GM12892 (cell line): Measurements from ENCODE around the gene UGT1A6.

Experiments used
- DNase-seq: peaks from one replicate; pipeline ENCODE4 v3.0.0; 2011; ENCODE audit not compliant: insufficient read length
- FAIRE-seq: peaks from 2 replicates; lab custom pipeline; 2011; peaks lifted over from hg19 to GRCh38; lab: Jason Lieb, UNC
- POLR2A ChIP-seq: IDR thresholded peaks from 2 replicates; pipeline ENCODE4 v1.6.1; 2011; ENCODE audit warnings: low read depth, low read length, control low read depth
- POLR2AphosphoS5 ChIP-seq: IDR thresholded peaks from 2 replicates; pipeline ENCODE4 v1.6.1; 2011; ENCODE audit warnings: low read depth, low read length, control low read depth
- TAF1 ChIP-seq: IDR thresholded peaks from 2 replicates; pipeline ENCODE4 v1.6.1; 2011; ENCODE audit warnings: low read depth, mild to moderate bottlenecking, control low read depth, low read length, borderline replicate concordance

Gene UGT1A6

GRCh38 chr2:233780771-233781170 is 88.1 kb downstream of the UGT1A6 start:
- no peak for DNase-seq
- TF ChIP-seq POLR2AphosphoS5, result no peak
- TF ChIP-seq POLR2A, result no peak
- TF ChIP-seq TAF1, result no peak
- FAIRE-seq, result no peak

GRCh38 chr2:233789554-233789953 is 96.9 kb downstream of the UGT1A6 start:
- no peak for TF ChIP-seq TAF1
- no peak for TF ChIP-seq POLR2A
- TF ChIP-seq POLR2AphosphoS5, result no peak
- DNase-seq (no peak), FAIRE-seq (no peak)

- DNase-seq (no peak), FAIRE-seq (no peak)
- TF ChIP-seq POLR2AphosphoS5 (no peak), POLR2A (no peak), TAF1 (no peak)
Measured at GRCh38 chr2:233791151-233791882, 98.6 kb downstream of the UGT1A6 start.

- FAIRE-seq, result no peak
- DNase-seq, result no peak
- TF ChIP-seq POLR2A (no peak), TAF1 (no peak), POLR2AphosphoS5 (no peak)
Measured at GRCh38 chr2:233791883-233792329, 99.2 kb downstream of the UGT1A6 start.

- DNase-seq (no peak), FAIRE-seq (no peak)
- TF ChIP-seq POLR2AphosphoS5, result no peak
- no peak for TF ChIP-seq POLR2A
- TF ChIP-seq TAF1, result no peak
Measured at GRCh38 chr2:233792720-233793119, 100.0 kb downstream of the UGT1A6 start.

- no peak for DNase-seq
- TF ChIP-seq POLR2A (no peak), TAF1 (no peak), POLR2AphosphoS5 (no peak)
- no peak for FAIRE-seq
Measured at GRCh38 chr2:233793465-233794127, 100.9 kb downstream of the UGT1A6 start.

GRCh38 chr2:233794128-233794658 is 101.5 kb downstream of the UGT1A6 start:
- FAIRE-seq, result no peak
- TF ChIP-seq POLR2A, result no peak
- no peak for DNase-seq

GRCh38 chr2:233795735-233796171 is 103.1 kb downstream of the UGT1A6 start:
- DNase-seq, result no peak
- TF ChIP-seq TAF1 (no peak), POLR2AphosphoS5 (no peak), POLR2A (no peak)
- no peak for FAIRE-seq

- no peak for TF ChIP-seq TAF1
- TF ChIP-seq POLR2A, result no peak
- no peak for TF ChIP-seq POLR2AphosphoS5
- DNase-seq (no peak), FAIRE-seq (no peak)
Measured at GRCh38 chr2:233796254-233796653, 103.6 kb downstream of the UGT1A6 start.

GRCh38 chr2:233798335-233799086 is 105.8 kb downstream of the UGT1A6 start:
- no peak for FAIRE-seq
- DNase-seq, result no peak
- TF ChIP-seq POLR2A (no peak), TAF1 (no peak), POLR2AphosphoS5 (no peak)

- no peak for DNase-seq
- no peak for FAIRE-seq
- no peak for TF ChIP-seq TAF1
- no peak for TF ChIP-seq POLR2AphosphoS5
- no peak for TF ChIP-seq POLR2A
Measured at GRCh38 chr2:233799087-233799665, 106.5 kb downstream of the UGT1A6 start.
